HL-60/S4 treated with phorbol 12-myristate 13-acetate at 8.2 ng/mL for 4 days and 3 days (cell line): ENCODE data around the gene CDT1.
"Not testable (repeated sequence)": the region's sequence is repeated elsewhere in the genome, so short reads cannot be mapped to it uniquely, and the experiment has no call there.

Source experiments
- in situ Hi-C: fragments of 300-500 bp; cut with MboI; formaldehyde crosslinking; loops from 2 replicates; pipeline ENCODE4 v1.15.0; 2022; ENCODE audit warnings: low sequenced_read_pairs

CDT1 gene

DNA sequence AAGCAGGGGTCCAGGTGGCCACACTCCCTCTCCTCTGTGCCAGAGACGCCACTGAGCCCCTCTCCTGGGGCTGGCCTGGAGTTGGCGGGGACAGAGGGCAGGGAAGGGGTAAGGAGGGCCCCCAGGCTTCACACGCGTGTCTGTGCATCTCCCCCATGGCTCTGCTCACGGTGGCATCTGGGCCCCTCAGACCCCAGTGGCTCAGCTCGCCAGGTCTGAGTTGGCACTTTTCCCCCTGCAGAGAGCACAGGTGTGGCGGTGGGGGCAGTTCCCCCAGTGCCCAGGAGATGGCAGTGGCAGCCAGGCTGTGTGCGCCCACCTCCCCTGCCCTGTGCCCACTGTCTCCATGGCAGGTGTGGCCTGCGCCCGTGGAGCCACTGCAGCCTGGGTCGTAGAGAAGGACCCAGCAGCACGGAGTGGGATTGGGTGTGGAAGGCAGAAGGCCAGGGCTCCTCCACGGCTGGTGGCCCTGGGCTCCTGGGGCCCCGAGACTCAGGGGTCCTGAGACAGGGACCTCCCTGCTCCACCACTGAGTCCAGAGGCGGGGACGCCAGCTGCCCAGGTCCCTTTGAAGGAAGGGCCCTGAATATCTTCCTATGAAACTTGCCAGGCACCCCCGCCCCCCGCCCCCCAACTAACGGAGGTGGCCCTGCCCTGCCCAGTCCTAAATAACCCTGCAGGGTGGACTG lies 12.5 kb downstream of the CDT1 start:
- in situ Hi-C loops: no loop called here

DNA sequence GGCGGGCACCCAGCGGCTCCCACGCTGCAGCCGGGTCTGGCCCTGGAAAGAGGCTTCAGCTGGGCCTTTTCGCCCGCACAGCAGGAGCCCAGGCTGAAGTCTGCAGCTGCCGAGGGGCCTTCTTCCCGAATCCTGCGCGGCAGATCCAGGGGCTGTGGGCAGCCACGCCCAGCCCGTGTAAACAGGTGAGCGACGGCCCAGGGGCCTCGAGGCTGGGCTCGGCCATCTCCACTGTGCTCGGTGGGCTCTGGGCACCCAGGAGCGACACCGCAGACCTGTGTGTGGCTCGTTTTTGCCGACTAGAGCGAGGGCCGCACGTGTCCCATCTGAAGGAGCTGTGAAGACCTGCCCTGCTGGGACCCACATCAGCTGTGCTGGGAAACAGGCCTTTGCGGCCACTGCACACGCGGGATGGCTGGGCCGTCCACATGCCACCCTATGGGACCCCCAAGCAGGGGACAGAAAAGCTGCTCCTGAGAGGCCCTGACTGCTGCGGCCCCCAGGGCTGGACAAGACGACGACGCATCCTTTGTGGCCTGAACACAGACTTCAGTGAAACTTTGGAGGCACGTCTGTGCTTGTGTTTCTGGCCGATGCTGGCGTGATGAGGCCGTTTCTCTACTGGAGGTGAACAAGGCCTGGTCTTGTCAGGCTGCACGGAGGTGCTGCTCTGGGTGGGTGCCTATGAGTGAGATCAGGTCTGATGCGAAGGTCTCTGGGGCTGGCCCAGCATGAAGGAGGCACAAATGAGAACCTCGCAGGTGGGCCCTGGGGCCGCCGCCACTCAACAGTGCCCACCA lies 13.3 kb downstream of the CDT1 start:
- in situ Hi-C loops: no loop called here

DNA sequence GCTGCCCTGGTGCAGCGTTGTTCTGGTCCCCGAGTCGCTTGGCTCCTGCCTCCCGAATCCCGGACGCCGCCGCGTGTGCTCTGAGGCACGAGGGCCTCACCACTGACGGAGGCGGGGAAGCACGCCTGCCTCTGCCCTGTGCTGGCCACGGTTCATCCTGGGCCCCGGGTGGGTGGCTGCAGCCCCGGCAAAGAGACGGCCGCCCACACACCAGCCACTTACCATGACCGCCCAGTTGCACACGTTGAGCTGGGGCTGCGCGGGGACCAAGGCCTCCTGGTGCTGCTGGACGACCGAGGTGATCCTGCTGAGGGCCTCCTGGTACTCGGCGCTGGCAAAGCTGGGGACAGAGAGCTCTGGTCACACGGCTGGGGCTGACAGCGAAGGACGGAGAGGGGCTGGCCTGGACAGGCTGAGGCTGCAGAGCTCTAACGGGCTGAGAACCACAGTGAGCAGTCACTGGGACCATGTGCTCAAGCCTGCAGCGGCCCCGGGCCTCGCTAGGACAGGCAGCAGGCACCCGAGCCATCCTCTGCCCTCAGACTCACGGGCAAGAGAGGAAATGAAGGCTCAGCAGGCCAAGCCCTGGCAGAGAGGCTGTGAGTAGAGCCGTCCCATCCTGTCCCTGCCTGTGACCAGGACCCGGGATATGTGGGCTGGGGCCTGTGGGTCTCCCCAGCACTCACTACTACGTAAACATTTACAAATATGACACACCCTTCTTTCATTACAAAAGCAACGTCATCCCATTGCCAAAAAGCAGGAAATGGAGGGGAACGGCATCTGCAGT lies 14.4 kb downstream of the CDT1 start:
- in situ Hi-C loops: no loop called here

DNA sequence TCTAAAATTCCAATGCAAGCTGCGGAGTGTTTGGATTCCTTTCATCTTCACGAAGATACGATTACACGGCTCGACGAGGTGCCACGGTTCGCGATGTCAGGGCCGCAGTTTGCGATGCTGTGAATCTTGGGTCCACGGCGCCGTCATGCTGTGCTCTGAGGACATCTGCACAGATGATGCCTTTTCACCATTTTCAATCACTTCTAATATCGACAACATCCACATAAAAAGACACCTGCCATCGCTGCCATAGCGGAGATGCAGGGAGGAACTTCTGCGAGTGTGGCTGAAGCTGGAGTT lies 14.9 kb downstream of the CDT1 start:
- in situ Hi-C loops: no loop called here

DNA sequence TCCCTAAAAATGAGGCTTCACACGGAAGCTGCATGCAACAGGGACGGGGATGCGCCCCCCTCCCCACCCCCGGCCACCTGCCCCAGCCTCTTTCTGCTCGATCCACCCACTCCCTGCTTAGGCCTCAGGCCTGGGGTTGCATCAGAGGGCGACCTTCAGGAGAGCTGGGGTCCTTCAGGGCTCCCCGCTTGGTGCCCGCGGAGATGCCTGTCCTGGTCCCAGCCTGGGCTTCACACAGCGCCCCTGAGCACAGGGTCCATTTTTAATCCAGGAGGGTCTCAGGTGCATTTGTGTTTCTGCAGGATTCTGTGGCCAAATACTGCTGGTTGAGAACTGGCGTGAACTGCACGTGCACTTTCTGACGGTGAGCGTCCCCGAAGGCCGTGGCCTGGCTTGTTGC lies 15.5 kb downstream of the CDT1 start:
- in situ Hi-C loops: no loop called here

DNA sequence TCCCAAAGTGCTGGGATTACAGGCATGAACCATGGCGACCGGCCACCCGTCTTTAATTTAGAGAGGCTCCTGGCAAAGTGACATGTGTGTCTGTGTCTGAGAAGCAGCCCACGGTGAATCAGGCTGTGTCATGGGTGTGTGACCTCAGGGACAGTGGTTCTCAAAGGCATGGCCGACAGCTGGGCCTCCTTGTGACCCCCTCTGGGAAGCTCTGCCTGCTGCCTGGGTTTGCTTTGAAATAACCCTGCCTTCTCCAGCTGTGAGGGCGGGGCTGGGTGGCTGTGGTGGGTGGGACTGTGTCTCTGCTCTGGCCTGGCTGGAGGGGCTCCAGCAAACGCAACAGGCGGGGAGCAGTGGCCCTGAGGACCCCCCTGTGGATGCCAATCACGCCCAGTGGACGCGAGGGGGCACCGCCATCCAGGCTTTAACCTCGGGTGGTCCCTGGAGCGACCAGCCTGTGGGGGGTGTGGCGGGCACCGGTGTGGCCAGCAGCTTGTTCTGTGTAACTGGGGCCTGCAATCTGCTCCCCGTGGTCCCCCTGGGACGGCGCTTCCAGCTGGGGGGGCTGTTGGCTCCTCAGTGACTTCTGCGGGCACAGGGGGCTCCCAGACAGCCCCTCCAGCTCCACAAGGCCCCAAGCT lies 16.9 kb downstream of the CDT1 start:
- in situ Hi-C loops: no loop called here

DNA sequence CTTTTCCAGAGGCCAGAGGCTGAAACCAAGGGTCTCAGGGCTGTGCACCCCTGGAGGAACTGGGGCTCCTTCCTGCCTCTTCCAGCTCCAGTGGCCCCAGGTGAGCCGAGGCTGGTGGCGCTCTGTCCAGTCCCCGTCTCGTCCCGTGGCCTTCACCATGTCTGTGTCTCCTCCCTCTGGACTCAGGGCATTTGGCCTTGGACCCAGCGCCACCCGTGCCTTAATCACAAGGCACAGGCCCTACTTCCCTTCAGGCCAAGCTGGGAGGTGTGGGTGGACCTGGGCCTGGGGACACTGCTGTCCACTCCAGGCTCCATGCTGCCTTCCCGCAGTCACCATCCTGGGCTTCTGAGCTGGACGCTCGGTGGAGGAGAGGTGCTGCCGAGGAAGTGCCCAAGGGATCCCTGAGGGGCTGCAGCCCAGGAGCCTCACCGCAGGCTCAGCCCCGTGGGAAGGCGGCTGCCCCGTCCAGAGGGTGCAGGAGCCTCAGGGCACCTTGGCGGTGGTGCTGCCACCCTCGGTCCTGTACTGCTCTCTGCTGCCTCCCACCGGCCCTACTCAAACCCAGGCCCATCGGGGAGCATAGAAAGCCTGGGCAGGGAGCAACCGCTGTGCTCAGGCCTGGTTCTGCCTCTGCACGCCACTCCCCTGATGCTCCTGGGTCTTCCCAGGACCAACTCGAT lies 17.7 kb downstream of the CDT1 start:
- in situ Hi-C loops: no loop called here

DNA sequence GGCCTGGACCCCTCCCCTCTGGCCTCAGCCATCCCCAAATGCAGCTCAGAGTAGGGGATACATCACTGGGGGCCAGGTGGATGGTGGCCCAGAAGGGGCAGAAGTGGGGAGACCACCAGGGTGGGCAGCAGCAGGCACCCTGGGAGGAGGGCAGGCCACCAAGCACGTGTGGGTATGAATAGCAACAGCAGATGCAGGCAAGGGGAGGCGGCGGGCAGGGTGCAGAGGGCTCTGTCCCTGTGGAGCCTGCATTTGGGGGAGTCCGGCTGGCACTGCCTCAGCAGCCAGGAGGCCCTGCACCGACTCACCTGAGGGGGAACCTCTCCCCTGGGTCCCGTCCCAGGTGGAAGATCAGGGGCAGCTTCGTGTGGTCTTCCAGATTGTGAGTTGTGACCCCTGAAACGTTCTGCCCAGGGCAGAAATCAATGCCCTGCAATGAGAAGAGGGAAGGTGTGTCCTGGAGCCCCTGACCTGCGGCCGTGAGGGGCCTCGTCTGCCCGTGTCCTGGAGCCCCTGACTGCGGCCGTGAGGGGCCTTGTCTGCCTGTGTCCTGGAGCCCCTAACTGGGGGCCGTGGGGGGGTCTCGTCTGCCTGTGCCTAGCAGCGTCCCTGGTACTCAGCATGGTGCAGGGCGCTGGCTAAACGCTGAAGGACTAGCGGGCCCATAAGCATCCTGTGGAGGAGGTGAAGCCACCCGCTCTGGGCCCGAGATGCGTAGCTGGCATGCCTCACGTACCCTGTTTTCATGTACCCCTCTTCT lies 18.9 kb downstream of the CDT1 start:
- in situ Hi-C loops: no loop called here

DNA sequence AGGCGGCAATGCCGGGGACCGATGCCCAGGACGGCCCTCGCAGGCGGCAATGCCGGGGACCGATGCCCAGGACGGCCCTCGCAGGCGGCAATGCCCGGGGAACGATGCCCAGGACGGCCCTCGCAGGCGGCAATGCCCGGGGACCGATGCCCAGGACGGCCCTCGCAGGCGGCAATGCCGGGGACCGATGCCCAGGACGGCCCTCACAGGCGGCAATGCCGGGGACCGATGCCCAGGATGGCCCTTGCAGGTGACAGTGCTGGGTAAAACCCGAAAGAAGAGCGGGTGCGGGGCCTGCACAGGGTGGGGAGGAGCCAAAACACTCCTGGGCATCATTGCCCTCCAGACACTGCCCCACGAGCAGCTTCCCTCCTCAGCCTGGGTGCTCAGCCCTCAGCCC lies 20.1 kb downstream of the CDT1 start:
- in situ Hi-C loops: not testable (repeated sequence)

DNA sequence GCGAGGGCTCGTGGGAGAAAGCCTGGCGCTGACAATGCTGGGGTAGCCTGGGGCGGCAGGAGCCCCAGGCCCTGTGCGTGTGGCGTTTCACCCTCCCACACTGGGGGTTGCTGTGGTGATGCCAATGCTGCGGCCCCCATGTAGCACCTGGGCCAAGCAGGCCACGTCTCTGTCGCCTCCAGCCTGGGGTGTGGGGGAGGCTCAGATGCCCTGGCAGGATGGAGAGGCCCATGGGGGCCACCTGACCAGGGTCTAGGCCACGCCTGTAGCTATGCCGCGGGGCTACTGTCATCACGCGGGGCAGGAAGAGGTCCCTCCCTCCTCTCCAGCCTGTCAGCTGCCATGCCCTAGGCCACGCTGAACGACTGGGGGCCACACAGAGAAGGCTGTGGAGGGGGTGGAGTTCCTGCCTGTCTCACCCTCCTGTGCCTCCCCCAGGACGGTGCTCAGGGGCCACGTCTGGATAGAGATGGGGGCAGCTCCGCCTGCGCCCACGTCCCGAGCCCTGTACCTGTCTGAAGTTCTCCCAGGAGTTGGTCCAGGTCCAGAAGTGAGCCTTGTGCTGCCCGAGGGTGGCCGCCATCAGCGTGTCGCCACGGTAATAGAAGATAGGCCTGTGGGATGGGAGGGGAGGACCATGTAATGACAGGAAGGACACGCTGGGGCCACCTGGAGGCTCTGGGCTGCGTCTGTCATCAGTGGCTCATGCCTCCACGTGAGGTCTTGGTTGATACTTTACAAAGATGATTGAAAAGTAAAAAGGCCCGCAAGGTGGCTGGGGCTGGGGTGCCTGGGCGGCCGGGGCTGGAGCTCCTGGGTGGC lies 20.9 kb downstream of the CDT1 start:
- in situ Hi-C loops: no loop called here

DNA sequence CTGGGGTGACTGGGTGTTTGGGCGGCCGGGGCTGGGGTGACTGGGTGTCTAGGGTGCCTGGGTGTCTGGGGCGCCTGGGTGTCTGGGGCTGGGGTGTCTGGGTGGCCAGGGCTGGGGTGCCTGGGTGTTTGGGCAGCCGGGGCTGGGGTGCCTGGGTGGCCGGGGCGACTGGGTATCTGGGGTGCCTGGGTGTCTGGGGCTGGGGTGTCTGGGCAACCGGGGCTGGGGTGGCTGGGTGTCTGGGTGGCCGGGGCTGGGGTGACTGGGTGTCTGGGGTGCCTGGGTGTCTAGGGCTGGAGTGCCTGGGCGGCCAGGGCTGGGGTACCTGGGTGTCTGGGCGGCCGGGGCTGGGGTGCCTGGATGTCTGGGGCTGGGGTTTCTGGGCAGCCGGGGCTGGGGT lies 21.6 kb downstream of the CDT1 start:
- in situ Hi-C loops: no loop called here

DNA sequence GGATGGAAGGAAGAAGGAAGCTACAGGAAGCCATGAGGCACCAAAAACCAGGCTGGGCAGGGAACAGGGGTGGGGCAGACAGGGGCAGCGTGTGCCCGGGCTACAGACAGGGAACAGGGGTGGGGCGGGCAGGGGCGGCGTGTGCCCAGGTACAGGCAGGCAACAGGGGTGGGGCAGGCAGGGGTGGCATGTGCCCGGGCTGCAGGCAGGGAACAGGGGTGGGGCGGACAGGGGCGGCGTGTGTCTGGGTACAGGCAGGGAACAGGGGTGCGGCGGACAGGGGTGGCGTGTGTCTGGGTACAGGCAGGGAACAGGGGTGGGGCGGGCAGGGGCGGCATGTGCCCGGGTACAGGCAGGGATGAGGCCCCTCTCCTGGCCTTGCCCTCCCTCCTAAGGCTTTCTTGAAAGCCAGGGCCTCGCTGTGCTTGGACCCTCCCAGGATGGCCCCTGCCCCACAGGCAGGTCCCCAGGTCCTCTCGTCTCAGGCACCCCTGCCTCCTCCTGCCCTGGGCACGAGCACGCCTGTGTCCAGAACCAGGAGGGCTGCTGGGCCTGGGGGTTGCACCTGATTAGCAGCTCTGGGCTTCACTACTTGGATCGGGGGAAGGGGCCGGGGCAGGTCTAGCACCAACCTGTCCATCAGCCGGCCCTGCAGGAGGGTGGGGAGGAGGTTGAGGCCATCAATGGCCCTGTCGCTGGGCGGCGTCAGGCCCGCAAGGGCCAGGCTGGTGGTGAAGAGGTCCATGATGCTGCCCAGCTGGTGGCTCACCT lies 22.7 kb downstream of the CDT1 start:
- in situ Hi-C loops: no loop called here

DNA sequence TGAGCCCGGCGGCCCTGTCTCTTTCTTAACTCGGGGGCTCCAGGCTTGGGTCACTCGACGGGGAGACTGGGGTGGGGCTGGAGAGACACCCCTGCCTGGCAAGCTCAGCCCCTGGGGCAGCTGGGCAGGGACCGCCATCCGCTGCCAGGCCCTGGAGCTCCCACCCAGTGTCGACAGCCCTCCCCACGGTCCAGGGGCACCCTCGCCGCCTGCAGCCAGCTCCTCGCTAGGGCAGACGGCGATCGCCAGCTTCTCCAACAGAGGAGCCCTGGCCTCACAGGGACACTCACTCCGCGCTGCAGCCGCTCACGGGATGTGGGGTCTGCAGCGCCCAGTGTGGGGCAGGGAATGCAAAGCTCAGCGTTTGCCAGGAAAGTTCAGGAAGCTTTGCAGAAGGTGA lies 24.1 kb downstream of the CDT1 start:
- in situ Hi-C loops: no loop called here

DNA sequence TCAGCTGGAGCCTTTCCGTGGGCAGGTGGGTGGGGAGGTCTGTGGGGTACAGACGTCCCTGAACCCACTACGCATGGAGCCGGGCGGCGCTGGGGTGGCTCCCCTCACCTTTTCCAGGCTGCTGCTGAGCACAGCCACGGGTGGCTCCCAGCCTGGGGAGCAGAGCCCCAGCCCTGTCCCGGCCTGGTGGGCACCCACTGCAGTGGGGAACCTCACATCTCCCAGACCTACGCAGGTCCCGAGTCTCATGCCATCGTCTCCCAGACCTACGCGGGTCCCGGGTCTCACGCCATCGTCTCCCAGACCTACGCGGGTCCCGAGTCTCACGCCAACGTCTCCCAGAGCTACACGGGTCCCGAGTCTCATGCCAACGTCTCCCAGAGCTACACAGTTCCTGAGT lies 25.1 kb downstream of the CDT1 start:
- in situ Hi-C loops: no loop called here

DNA sequence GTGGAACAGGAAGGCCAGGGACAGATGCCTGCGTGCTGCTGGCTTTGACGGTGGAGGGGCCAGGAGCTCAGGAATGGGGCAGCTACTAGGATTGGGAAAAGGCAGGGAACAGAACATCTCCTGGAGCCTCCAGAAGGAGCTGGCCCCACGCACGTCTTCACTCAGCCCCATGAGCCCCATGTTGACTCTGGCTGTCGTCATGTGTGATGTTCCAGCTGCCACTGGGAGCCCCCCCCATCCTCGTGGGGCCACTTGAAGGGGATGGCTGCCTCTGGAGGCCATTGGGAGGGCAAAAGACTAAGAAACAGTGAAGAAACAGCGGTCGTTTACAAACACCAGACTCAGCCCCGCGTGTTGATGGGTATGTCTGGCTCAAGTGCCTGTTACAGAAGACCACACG lies 26.7 kb downstream of the CDT1 start:
- in situ Hi-C loops: no loop called here

DNA sequence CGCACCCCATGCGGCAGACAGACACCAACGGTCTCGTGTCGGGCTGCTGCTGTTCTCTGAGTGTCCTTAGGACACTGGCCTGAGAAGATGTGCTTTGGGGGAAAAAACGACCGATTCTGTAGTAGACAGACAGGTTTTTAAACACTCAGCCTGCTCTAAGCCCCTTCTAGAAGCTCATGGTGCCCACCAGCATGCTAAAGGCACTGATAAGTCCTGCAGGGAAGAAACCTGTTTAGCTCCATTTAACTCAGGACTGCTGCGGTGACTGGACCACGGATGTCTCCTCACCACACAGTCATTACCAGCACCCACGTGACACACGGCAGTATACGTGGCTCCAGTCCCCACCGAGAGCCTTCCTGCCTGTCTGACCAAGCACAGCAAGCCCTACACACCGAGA lies 27.2 kb downstream of the CDT1 start:
- in situ Hi-C loops: no loop called here

DNA sequence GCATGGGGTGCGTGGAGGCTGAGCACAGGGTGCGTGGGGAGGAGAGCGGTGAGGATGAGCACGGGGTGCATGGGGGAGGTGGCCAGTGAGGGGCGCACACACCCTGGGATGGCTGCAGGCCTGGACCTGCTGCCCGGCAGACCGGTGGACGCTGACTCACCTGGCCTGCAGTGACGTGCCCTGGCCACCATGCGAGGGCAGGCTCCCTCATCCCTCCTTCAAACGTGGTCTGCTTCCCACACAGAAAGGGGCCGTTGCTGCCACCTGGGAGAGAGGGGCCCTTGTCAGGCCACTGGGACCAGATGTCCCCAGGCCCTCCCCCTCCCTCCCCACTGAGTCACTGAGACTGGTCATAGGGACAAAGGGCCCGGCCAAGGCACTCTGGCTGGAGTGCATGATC lies 28.2 kb downstream of the CDT1 start:
- in situ Hi-C loops: no loop called here

DNA sequence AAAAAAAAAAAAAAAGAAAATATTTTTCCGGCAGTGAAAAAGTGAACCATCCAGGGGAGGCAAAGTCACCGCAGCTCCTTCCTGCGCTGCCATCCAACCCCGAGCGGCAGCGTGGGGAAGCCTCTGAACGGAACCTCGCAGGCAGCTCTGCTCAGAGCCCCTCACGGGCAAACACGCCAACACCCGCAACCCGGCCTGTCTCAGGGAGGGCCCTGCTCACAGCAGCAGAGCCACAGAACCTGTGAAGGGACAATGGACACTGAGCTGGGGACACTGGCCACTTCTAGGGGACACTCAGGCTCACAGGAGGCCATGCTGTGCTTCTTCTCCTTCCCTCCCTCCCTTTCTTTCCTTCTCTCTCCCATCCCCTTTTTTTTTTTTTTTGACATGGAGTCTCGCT lies 29.5 kb downstream of the CDT1 start:
- in situ Hi-C loops: no loop called here

DNA sequence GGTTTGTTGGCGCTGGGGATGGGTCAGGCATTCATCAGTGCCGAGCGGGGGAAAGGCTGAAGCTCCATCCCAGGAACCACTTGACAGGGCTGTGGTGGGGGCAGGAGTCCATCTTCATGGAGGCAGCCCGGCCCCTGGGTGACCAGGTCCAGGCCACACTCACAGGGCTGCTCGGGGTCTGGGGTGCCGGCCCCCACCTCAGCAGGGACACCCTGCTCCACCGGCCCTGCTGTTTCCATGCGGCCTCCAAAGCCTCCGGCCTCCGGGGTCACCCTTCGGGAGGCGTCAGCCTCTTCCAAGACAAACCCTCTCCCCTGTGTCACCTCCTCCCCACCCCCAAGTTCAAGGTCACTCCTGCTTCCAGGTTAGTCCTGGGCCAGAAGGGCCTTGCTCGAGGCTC lies 31.1 kb downstream of the CDT1 start:
- in situ Hi-C loops: no loop called here
